Hematopoietic multipotent progenitor cell treated with erythropoietin and hydrocortisone succinate and interleukin-3 and kit ligand, for 15 days (in vitro differentiated cells): ENCODE measurements around the gene TPGS1.
A peak's percentile ranks its signal among the peaks of the same experiment; 100 is the strongest.
"Not testable (repeated sequence)": the region's sequence is repeated elsewhere in the genome, so short reads cannot be mapped to it uniquely, and the experiment has no call there.

Experiments
- DNase-seq: peaks from one replicate; pipeline ENCODE4 v3.0.0-alpha.2; 2015; ENCODE audit warnings: low spot score

Gene TPGS1

DNA sequence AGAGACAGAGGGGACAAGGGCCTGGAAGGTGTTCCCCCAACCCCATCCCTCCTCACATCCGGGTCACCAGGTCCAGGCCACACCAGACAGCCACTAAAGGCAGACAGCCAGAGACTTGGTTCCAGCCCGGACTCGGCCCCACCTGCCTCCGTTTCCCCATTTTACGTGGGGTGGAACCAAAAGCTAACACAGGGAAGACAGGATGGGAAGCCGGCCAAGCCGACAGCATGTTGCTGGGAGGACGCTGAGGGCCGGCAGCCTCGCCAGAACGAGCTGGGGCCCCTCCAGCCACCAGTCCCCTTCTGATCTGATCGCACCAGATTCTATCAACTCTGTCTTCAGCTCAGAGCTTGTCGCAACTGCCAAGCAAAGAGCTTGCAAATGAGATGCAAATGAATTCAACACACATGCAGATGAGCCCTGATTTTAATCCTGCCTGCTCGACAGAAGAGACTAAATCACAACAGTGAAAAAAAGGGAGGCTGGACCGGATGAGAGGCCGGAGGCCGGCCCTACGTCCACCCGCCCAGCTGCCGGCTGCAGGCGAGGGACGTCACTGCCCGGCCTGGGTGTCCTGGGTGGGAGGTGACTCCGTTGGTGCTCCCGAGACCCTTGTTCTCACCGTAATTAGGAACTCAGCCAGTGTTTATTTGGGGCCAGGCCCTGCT, 28.9 kb upstream of the TPGS1 start:
- no peak for DNase-seq

DNA sequence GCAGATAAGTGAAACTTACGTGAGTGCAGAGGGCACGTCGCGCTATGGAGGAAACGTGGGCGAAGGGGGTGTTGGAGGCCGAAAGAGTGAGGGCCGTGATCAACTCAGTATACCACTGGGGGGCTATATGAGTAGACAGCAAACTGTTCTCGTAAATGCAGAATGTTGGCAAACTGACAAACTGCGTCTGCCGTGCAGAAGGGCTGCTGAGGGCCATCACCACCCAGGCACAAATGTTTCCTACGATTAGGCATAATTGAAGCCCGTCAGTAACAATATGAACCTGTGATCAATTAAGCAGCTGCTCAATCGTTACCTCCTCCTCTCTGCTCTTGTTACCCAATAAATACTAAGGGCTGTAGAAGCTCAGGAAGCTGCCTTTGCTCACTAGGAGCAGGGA, 28.3 kb upstream of the TPGS1 start:
- no peak for DNase-seq

DNA sequence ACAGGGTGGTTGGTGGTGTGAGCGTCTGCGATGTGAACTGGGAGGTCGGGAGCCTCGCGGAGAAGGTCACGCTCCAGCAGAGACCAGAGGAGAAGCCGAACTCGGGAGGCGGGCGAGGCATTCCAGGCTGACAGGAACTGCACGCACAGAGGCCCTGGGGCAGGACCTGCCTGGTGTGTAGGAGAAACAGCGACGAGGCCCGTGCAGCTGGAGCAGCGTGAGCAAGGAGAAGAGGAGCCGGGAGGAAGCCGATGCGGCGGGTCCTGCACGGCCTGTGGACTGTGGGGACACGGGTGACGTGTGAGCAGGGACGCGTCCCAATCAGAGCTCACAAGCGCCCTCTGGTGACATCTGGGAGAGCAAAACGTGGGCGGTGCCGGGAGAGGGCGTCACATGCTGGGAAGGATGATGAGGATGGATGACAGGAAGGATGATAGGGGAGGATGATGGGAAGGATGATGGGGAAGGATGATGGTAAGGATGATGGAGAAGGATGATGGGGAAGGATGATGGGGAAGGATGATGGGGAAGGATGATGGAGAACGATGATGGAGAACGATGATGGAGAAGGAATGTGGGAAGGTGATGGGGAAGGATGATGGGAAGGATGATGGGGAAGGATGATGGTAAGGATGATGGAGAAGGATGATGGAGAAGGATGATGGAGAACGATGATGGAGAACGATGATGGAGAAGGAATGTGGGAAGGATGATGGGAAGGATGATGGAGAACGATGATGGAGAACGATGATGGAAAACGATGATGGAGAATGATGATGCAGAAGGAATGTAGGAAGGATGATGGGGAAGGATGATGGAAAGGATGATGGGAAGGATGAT, 27.1 kb upstream of the TPGS1 start:
- peak; percentile 33 for DNase-seq

DNA sequence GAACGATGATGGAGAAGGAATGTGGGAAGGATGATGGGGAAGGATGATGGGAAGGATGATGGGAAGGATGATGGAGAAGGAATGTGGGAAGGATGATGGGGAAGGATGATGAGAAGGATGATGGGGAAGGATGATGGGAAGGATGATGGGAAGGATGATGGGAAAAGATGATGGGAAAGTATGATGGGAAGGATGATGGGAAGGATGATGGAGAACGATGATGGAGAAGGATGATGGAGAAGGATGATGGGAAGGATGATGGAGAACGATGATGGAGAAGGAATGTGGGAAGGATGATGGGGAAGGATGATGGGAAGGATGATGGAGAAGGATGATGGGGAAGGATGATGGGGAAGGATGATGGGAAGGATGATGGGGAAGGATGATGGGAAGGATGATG, 26.2 kb upstream of the TPGS1 start:
- DNase-seq = not testable (repeated sequence)

DNA sequence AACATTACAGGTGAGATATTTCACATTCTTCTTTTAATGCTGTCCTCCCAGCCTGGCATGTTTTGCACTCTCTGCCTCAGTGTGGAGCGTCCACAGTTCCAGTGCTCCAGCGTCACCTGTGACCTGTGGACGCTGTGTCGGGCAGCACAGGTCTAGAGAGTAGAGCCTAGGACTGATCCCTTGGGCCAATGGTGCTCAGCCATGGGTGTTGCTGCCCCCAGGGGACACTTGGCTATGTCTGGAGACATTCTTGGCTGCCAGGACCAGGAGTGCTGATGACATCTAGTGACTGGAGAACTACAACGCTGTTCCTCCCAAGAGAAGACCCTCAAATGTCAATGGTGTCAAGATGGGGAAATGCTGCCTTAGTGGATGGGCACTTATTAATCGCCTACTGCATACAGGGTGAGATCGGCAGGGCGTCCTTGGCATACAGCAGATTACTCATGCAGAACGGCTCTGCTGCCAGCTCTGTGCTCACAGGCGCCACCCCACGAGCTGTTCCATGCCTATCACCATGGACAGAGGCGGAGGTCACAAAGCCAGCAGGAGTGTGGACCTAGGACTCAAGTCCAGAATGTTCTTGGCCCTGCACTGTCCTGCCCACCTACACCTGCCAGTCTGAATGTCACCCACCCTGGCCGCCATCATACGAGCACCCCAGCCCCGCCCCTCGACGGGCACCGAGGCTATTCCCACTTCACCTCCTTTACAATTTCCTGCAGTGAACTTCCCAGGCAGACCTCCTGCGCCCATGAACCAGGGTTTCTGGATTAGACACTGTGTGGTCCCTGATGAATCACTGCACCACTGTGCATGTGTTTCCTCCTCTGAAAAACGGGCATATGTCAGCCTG, 24.9 kb upstream of the TPGS1 start:
- DNase-seq = no peak

DNA sequence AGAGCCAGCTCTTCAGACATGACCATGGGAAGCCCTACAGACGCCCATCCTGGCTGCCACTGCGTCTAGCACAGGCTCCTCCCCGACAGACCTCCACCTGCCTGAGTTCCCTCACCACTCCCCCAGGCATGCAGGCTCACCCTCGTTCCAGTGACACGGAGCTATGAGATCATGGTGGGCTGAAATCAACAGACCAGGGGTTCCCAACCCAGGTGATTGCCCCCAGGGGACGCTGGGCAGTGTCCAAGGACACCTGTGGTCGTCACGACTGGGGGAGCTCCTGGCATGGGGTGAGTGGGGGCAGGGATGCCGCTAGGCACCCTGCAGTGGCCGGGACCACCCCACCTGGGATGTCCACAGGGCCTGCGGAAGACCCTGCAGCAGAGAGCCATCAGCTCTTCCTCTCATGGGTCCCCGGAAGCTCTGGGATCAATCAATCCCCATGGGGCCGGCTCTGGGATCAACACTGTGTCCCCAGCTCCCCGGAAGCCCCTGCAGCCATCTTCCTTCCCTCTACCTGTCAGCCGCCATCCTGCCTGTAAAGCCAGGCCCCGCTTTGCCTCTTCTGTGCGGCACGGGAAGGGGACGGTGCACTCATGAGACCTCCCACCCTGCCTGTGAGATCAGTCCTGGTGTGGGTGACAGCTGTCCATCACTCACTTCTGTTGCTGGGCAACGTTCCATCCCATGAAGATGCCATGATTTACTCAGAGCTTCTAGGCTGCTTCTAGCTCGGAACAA, 23.8 kb upstream of the TPGS1 start:
- DNase-seq = no peak

DNA sequence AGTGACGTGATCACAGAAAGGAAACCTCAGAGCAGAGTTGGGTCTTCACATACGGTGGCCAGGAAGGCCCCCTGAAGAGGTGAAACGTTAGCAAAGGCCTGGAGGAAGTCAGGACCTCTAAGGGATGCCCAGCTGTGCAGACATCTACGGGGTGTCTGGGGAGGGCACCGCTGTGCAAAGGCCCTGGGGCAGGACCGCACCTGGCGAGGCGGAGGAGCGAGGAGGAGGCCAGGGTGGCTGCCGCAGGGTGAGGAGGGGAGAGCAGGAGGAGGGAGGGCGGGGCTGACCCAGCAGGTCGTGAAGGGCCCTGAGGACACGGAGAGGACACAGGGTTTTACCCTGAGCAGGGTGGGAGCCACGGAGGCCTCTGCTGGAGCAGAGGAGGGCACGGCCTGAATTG, 22.8 kb upstream of the TPGS1 start:
- no peak for DNase-seq

DNA sequence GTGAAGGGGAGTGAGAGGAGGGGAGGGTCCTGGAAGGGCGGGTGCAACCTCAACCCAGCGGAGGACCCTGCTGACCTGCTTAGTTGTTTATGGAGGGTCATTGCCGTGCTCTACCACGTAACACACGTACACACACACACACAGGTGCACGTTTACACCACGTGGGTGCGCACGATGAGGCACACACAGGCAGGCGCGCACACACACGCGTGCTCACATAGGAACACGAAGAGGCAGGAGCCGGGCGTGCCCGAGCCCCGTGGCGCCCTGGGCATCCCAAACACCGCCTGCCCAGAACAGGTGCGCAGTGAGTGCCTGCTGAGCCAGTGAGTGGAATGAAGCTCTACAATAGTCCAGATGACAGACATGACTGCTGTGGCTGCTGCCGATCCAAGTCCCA, 22.2 kb upstream of the TPGS1 start:
- DNase-seq = no peak

DNA sequence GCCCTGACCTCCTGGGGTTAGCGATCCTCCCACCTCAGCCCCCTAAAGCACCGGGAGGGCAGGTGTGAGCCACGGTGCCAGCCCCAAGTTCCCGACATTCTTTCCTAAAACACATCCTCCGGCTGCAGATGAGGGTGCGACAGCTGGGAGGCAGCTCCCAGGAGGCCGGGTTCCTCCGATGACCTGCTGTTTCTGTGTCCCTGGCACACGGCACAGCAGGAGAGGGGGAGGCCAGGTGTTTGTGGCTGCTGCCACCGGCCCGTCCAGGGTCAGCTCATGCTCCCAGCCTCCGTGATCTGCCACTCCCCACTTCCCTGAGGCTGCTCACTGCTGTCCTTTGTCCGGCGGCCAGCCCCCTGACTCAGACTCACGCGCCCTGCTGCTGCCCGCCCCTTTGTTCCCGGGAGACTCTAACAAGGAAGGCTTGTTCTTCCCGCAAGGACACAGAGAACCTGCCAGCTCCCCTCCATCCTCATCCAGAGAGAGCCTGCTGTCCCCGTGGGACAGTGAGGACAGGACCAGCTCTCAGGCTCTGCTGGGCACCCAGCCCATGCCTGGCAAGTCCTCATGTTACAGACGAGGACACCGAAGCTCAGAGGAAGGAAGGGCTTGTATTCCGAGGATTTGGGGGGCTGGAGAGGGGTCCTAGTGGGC, 21.6 kb upstream of the TPGS1 start:
- no peak for DNase-seq

DNA sequence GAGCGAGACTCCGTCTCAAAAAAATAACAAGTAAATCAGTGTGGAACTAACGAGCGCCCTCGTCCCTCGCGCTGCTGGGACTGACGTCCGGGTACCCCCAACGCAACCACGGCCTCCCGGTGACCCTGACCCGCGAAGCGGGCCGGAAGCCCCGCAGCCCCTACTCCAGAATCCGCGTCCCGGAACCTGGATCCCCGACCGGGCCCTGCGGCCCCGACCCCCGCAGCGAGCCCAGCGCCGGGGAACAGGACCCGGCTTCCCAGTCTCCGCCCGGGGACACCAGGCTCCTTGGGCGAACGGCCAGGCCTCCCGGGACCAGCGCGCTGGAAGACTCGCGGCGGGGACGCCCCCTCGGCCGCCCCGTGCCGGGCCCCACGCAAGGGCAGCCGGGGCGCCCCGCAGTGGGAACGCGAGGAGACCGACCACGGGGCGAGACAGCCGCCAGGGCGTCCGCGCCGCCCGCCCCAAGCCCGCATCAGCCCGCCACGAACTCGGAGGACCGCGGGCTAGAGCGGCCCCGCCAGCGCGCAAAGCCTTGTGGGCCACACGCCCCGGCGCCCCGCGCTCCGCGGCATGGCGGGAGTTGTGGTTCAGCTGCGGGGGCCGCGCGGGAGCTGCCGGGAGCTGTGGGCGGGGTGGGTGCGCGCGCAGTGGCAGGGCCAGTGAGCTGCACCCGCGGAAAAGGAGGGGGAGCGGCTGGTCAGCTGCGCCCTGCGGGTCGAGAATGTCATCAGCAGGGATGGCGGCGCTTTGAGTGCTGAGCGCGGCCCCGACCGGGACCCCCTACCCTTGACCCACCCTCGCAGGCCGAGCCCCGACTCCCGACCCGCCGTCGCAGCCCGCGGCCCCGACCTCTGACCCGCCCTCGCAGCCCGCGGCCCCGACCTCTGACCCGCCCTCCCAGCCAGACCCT, 18.5 kb upstream of the TPGS1 start:
- DNase-seq = peak; percentile 93

DNA sequence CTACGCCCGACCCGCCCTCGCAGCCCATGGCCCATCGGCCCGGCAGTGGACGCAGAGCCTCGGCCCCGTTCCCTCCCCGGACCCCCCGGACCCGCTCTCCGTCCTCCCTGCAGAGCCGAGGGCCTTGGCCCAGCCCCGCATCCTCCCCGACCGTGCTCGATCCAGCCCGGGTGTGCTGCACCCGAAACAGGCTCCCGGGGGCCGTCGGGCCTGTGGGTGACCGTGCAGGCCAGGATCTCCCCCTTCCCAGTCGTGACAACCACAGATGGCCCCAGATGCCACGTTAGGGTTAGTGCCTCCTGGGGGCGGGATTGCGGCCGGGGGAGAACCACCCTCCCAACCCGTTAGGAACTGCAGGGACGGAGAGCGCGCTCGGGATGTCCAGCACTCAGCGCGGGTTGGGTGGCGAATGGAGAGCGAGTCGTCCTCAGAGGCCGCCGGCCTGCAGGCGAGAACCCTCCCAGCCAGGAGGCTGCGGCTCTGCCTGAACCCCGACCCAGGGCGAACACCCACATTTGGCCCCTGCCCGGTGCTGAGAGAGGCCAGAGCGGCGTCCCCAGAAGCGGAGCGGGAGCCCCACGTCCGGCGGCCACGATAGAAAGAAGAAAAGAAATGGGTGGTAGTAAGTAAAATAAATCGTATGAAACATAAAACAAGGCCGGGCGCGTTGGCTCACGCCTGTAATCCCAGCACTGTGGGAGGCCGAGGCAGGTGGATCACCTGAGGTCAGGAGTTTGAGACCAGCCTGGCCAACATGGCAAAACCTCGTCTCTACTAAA, 17.7 kb upstream of the TPGS1 start:
- no peak for DNase-seq

DNA sequence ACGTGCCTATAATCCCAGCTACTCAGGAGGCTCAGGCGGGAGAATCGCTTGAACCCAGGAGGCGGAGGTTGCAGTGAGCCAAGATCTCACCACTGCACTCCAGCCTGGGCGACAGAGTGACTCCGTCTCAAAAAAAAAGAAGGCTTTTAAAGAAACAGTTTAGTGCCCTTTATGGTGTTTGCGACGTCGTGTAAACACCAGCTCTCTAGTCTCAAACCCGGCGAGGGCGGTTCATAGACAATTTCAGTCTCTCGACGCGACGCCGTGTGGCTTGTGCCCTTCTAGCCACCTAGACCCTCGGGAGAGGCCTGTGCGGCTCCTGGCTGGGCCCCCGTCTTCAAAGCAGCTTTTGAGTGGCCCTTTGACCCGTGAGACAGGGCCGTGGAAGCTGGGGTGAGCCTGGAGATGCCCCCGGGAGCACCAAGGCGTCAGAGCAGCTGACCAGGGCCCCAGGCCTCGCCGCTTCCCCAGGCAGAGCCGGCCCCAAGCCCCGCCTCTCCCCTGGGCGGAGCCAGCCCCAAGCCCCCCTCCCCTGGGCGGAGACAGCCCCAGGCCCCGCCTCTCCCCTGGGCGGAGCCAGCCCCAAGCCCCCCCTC, 16.1 kb upstream of the TPGS1 start:
- DNase-seq = no peak

DNA sequence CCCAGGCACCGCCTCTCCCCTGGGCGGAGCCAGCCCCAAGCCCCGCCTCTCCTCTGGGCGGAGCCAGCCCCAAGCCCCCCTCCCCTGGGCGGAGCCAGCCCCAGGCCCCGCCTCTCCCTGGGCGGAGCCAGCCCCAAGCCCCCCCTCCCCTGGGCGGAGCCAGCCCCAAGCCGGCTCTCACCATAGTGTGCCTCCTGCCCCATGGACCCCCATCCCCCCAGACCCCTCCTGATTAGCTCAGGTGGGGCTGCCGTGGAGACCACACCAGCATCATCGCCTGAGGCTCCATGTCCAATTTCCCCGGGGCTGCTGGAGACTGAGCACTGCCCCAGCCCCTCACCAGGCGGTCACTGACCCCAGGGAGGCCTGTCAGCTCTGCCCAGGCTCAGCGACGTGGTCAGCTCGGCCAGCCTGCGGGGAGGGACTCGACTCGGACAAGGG, 15.2 kb upstream of the TPGS1 start:
- DNase-seq = peak; percentile 22

DNA sequence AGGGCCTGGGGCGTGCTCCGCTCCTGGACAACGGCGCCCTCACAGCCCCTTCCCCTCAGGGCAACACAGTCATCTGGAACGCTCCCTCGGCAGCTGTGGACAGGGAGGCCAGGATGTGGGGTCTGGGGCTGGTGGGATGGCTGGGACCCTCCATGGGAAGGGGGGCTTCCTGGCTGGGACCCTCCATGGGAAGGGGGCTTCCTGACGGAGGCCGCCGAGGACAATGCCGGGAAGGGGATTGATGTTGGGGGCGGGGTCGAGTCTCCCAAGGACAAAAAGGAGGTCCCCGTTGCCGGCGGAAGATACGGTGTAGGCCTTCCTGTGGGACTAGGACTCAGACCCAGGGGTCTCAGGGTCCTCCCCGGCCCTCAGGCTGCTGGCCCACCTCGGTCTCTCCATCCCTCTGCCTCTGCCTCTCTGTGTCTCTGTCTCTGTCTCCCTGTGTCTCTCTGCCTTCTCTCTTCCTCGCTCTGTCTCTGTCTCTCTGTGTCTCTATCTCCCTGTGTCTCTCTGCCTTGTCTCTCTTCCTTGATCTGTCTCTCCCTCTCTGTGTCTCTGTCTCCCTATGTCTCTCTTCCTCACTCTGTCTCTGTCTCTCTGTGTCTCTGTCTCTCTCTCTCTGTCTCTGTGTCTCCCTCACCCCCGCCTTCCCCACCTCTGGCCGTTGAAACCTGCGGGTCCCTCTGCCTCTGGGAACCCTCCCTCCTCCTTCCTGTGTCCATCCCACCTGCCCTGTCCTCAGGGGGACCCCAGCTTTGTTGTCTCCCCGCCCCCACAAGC, 13.7 kb upstream of the TPGS1 start:
- no peak for DNase-seq

DNA sequence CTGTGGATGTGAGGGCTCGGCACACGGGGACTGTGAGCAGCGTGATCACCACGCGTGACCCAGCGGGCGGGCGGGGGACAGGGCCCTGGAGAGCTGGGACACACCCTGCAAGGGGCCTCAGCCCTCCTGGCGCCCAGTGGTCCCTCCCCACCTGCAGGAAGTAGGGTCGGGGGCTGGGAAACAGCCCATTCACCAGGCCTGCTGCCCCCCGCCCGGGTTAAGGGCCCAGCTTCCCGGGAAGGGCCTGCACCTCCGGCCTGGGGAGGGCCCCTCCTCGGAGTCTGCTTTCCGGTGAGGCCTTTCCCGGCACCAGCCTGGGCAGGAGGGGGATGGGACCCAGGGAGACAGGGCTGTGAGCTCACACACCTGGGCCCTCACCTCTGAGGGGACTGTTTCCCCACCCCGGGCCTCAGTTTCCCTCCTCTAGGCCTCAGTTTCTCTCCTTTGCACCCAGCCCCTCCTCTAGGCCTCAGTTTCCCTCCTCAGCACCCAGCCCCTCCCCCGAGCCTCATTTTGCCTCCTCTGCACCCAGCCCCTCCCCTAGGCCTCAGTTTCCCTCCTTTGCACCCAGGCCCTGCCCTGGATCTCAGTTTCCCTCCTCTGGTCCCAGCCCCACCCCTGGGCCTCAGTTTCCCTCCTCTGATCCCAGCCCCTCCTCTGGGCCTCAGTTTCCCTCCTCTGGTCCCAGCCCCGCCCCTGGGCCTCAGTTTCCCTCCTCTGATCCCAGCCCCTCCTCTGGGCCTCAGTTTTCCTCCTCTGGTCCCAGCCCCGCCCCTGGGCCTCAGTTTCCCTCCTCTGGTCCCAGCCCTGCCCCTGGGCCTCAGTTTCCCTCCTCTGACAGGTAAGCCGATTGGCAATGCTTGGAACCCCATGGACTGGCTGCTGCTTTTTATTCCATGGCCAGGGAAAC, 12.9 kb upstream of the TPGS1 start:
- no peak for DNase-seq

DNA sequence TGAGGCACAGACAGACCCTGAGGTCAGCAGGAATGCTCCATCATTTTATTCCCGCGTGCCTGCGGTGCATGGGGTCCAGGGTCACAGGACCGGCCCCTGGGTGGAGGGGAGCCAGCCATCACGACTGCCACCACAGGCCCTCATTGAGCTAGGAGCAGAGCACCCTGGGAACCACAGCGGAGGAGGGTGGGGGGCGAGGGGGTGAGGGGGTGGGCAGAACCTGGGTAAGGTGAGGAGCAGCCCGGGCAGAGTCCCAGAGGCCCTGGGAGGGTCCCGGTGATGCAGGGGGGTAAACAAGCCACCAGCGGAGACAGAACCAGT, 12.3 kb upstream of the TPGS1 start:
- DNase-seq = no peak

DNA sequence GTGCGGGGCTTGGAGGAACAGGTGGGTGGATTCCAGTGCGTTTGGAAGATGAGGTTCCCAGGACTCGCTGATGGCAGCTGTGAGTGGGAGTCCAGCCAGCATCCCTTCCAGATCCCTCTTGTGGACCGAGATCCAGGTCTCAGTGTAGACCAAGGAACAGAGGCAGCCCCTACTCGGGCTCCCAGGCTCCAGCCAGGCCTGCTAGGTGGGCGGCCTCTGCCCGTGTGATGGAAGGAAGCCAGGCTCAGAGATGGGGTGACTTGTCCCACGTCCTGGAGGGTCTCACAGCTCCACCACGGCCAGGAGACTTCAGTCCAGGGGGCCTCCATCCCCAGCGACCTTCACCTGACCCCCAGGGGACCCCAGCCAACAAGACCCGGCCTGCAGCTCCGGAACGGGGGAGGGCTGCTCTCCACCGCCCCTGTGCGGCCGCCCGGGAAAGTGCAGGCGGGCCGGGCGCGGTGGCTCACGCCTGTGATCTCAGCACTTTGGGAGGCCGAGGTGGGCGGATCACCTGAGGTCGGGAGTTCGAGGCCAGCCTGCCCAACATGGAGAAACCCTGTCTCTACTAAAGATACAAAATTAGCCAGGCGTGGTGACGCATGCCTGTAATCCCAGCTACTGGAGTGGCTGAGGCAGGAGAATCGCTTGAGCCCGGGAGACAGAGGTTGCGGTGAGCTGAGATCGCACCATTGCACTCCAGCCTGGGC, 11.7 kb upstream of the TPGS1 start:
- no peak for DNase-seq
